Type B pancreatic cell (in vitro differentiated cells): ENCODE measurements around the gene TENM4. TPM values are rescaled to one million over a fixed set of nuclear protein-coding genes. Genes with fewer than 3 reads are reported as not detected.

Experiments used
- DNase-seq: peaks from one replicate; pipeline ENCODE4 v3.0.0; 2021; ENCODE audit warnings: mixed read lengths; ENCODE audit not compliant: unreplicated experiment; ENCODE audit errors: extremely low spot score
- H3K27ac Mint-ChIP-seq: 2 replicates; pipeline ENCODE4 v1.8.0; 2021; ENCODE audit warnings: mild to moderate bottlenecking, mixed read lengths
- H3K27me3 Mint-ChIP-seq: 2 replicates; pipeline ENCODE4 v1.8.0; 2021; ENCODE audit warnings: mixed read lengths
- H3K36me3 Mint-ChIP-seq: 2 replicates; pipeline ENCODE4 v1.8.0; 2021; ENCODE audit warnings: mixed read lengths
- H3K4me1 Mint-ChIP-seq: one replicate; pipeline ENCODE4 v1.8.0; 2021; ENCODE audit warnings: mixed read lengths; ENCODE audit not compliant: unreplicated experiment
- H3K4me3 Mint-ChIP-seq: 2 replicates; pipeline ENCODE4 v1.8.0; 2021; ENCODE audit warnings: mild to moderate bottlenecking, mixed read lengths
- H3K9me3 Mint-ChIP-seq: 2 replicates; pipeline ENCODE4 v1.8.0; 2021; ENCODE audit warnings: mixed read lengths
- CTCF ChIP-seq: fragments of 200-600 bp; sonication (generic); conservative IDR thresholded peaks from 2 replicates; pipeline ENCODE4 v1.5.0; 2021; ENCODE audit warnings: antibody characterized with exemption, mild to moderate bottlenecking
- total RNA-seq: library from RNA; stranded (reverse); gene quantifications from 2 replicates; pipeline ENCODE4 v1.2.1, GENCODE V29; 2021; ENCODE audit warnings: low replicate concordance

The TENM4 gene
- total RNA-seq, 1 donor from 2014 or later: 156 TPM

DNA sequence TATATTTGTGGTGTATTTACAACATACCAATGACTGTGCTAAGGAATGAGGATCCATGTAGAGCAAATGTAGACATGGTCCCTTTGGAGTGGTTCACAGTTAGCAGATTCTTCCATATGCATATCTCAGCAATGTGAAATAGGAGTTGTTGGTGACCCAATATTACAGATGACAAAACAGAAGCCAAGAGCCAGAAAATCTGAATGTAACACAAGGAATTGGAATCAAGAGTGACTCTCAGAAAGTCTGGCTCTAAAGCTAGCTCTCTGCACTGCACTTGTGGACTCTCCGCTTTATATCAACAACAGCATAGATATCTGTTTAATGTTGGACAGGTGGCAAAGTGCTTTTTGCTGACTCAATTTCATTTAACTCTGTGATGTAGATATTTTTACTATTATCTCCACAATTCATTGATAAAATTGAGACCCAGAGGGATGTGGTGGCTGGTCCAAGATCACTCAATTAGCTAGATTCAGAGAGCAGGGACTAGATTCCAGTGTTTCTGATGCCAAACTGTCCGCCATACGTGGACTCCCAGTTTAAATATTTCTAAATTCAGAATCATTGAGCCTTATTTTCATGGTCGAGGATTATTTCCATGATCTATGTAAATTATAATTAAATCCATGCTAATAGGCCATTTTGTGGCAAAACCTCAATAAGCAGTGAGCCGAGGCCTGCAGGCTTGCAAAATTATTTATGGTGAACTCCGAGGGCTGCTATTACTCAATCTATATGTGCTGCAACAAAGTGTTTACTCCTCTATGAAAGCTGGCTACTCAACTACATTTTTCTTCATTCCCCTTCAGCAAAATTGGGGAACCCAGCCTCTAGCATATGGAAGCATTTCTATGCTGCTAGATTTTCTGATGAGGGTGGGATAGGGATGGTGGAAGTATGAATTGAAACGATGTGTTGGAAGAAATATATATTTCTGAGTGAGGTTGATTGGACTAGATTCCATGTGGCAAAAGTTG, 21.1 kb upstream of the TENM4 start:
- no peak overlapping the region for H3K4me3 Mint-ChIP-seq
- no peak overlapping the region for H3K27ac Mint-ChIP-seq
- no peaks in the 10 kb centered on the region for H3K27me3 Mint-ChIP-seq
- DNase-seq: no peak
- H3K36me3 Mint-ChIP-seq: no peaks in the 10 kb centered on the region
- H3K4me1 Mint-ChIP-seq: peaks cover 6% of the 10 kb centered on the region
- no peaks in the 10 kb centered on the region for H3K9me3 Mint-ChIP-seq
- TF ChIP-seq CTCF: no peak

- Mint-ChIP-seq H3K4me3 (no peak overlapping the region), H3K27ac (no peak overlapping the region), H3K27me3 (no peaks in the 10 kb centered on the region), H3K36me3 (no peaks in the 10 kb centered on the region), H3K9me3 (no peaks in the 10 kb centered on the region), H3K4me1 (peaks cover 14% of the 10 kb centered on the region)
- TF ChIP-seq CTCF: peak; percentile 75
- no peak for DNase-seq
Observed at GRCh38 chr11:79461144-79461543, 20.3 kb upstream of the TENM4 start.

DNA sequence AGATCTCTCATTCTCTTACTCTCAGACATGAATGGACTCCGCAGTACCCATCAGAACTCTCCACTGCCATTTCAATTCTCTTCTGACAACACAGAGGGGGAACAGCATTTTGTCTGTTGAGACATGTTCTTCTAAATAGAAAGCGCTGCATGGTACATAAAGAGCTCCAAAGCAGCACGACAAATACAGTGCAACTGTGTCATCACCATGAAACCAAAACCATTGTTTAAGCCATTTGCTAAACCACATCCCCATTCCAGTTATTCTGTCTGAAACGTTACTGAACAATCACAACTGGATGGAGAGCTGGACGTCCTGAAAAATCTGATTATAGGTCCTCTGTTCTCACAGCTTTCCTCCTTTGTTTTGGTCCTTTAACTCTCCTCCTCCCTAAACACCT, 17.9 kb upstream of the TENM4 start:
- H3K27ac Mint-ChIP-seq: no peak overlapping the region
- DNase-seq: no peak
- H3K4me1 Mint-ChIP-seq: peaks cover 15% of the 10 kb centered on the region
- no peak overlapping the region for H3K4me3 Mint-ChIP-seq
- H3K36me3 Mint-ChIP-seq: no peaks in the 10 kb centered on the region
- no peaks in the 10 kb centered on the region for H3K27me3 Mint-ChIP-seq
- no peak for TF ChIP-seq CTCF
- no peaks in the 10 kb centered on the region for H3K9me3 Mint-ChIP-seq

GRCh38 chr11:79456501-79456900, 15.7 kb upstream of the TENM4 start:
- Mint-ChIP-seq H3K4me3 (no peak overlapping the region), H3K4me1 (peaks cover 10% of the 10 kb centered on the region), H3K36me3 (no peaks in the 10 kb centered on the region), H3K27ac (no peak overlapping the region), H3K9me3 (no peaks in the 10 kb centered on the region), H3K27me3 (no peaks in the 10 kb centered on the region)
- no peak for TF ChIP-seq CTCF
- DNase-seq: no peak

- H3K9me3 Mint-ChIP-seq: no peaks in the 10 kb centered on the region
- no peak for TF ChIP-seq CTCF
- peaks cover 10% of the 10 kb centered on the region for H3K4me1 Mint-ChIP-seq
- no peak for DNase-seq
- no peaks in the 10 kb centered on the region for H3K36me3 Mint-ChIP-seq
- H3K4me3 Mint-ChIP-seq: no peak overlapping the region
- no peaks in the 10 kb centered on the region for H3K27me3 Mint-ChIP-seq
- H3K27ac Mint-ChIP-seq: no peak overlapping the region
Observed at GRCh38 chr11:79453617-79454016, 12.8 kb upstream of the TENM4 start.
